Testis (tissue), 2 donors: Measurements from ENCODE around the gene SSNA1.

Experiments
- POLR2A ChIP-seq: fragments of 450-650 bp; IDR thresholded peaks from one replicate; pipeline ENCODE4 v1.6.1; 2017; ENCODE audit warnings: antibody characterized with exemption, mild to moderate bottlenecking, moderate library complexity
- TF ChIP-seq, protein P1 (sequence below), 3 experiments: fragments of 450-650 bp in 2 of 3; fragments of 200-600 bp in 1 of 3; sonication (generic) in 1 of 3; IDR thresholded peaks; one replicate each; pipeline ENCODE4 v1.5.1; 2016 to 2019; ENCODE audit warnings: antibody characterized with exemption in 3 of 3, mild to moderate bottlenecking in 2 of 3, moderate library complexity in 1 of 3

DNA sequence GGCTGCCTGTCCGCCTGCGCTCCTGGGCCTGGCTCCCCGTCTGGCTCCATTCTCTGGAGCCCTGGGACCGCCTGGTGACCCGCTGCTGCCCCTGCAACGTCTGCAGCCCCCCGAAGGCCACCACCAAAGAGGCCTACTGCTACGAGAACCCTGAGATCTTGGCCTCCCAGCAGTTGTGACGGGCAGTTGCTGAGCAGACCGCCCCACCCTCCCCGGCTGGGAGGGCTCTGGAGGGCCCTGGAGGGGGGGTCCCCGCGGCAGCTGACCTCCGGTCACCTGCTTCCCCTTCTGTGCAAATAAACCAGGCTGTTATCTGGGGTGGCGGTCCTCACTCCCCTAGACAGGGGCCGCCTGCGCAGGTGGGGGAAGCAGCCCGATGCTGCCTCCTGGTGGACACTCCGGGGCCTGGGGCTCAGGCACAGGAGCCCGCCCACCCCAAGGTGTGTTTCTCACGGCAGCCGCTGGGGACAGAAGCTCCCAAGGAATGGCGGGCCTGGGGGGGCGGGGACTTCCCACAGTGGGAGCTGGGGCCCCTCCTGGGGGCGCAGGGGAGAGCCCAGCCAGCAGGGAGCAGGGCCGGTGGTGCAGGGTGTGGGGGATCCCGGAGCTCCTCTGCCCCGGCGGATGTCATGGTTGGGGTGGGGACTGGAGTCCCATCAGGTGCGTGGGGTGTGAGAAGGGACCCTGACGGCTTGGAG lies 47.9 kb downstream of the SSNA1 start:
- TF ChIP-seq, protein P1, sequence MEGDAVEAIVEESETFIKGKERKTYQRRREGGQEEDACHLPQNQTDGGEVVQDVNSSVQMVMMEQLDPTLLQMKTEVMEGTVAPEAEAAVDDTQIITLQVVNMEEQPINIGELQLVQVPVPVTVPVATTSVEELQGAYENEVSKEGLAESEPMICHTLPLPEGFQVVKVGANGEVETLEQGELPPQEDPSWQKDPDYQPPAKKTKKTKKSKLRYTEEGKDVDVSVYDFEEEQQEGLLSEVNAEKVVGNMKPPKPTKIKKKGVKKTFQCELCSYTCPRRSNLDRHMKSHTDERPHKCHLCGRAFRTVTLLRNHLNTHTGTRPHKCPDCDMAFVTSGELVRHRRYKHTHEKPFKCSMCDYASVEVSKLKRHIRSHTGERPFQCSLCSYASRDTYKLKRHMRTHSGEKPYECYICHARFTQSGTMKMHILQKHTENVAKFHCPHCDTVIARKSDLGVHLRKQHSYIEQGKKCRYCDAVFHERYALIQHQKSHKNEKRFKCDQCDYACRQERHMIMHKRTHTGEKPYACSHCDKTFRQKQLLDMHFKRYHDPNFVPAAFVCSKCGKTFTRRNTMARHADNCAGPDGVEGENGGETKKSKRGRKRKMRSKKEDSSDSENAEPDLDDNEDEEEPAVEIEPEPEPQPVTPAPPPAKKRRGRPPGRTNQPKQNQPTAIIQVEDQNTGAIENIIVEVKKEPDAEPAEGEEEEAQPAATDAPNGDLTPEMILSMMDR (IDR thresholded peaks at IDR 0.05): peak; percentile 96 to 97 (median 97)
- no peak for TF ChIP-seq POLR2A
